Neutrophil (primary cell): ENCODE results near the gene CAMK1D.

ENCODE experiments used
- H3K27ac ChIP-seq: fragments of 200-600 bp; sonication (generic); 2 replicates; pipeline ENCODE4 v1.5.1; 2016; ENCODE audit warnings: mild to moderate bottlenecking, moderate library complexity
- H3K27me3 ChIP-seq: fragments of 200-600 bp; sonication (generic); 2 replicates; pipeline ENCODE4 v1.6.0; 2016; ENCODE audit warnings: mild to moderate bottlenecking
- H3K36me3 ChIP-seq: fragments of 200-600 bp; sonication (generic); 2 replicates; pipeline ENCODE4 v1.5.1; 2017
- H3K4me1 ChIP-seq, 2 experiments: fragments of 200-600 bp in 1 of 2; sonication (generic) in 1 of 2; 1 replicate in 1 of 2; 2 replicates in 1 of 2; pipeline versions ENCODE4 v1.5.1 to v1.6.1; 2013 to 2016; ENCODE audit warnings: low read depth in 1 of 2, low read length in 1 of 2, mild to moderate bottlenecking in 1 of 2, moderate library complexity in 1 of 2; ENCODE audit not compliant: control insufficient read depth in 1 of 2, insufficient read depth in 1 of 2
- H3K4me3 ChIP-seq, 2 experiments: fragments of 200-600 bp in 1 of 2; sonication (generic) in 1 of 2; 1 replicate in 1 of 2; 2 replicates in 1 of 2; pipeline ENCODE4 v1.5.1; 2013 to 2016; ENCODE audit warnings: low read depth in 1 of 2, low read length in 1 of 2, mild to moderate bottlenecking in 1 of 2, moderate library complexity in 1 of 2
- H3K9me3 ChIP-seq: fragments of 200-600 bp; sonication (generic); 2 replicates; pipeline ENCODE4 v1.5.1; 2016
- CTCF ChIP-seq: fragments of 200-600 bp; sonication (generic); IDR thresholded peaks from 2 replicates; pipeline ENCODE4 v1.5.1; 2016; ENCODE audit warnings: antibody characterized with exemption

Gene CAMK1D

GRCh38 chr10:12369982-12370381 is 20.6 kb downstream of the CAMK1D start:
- Histone ChIP-seq H3K27ac (no peak overlapping the region), H3K27me3 (no peaks in the 10 kb centered on the region), H3K4me3 (no peak overlapping the region), H3K9me3 (no peaks in the 10 kb centered on the region), H3K36me3 (no peaks in the 10 kb centered on the region), H3K4me1 (peaks cover 17 to 21% of the 10 kb centered on the region in 2 experiments)
- TF ChIP-seq CTCF = no peak

DNA sequence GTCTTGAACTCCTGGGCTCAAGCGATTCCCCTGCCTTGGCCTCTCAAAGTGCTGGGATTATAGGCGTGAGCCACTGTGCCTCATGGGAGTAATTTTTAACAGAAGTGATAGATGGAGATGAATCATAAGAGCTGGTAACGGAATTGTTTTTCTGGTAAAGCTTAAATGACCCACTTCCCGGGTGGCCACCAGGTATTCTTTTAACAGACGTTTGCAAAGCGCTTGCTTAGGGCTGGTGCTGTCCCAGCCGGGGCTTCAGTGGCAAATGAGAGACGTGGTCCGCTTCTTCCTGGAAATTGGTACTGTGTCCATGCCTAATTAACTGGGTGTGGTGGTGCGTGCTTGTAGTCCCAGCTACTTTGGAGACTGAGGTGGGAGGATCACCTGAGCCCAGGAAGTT is 23.5 kb downstream of the CAMK1D start:
- no peaks in the 10 kb centered on the region for H3K27me3 ChIP-seq
- no peak overlapping the region for H3K4me3 ChIP-seq
- peaks cover 24 to 30% of the 10 kb centered on the region in 2 experiments for H3K4me1 ChIP-seq
- TF ChIP-seq CTCF = no peak
- H3K27ac ChIP-seq = no peak overlapping the region
- H3K9me3 ChIP-seq = no peaks in the 10 kb centered on the region
- H3K36me3 ChIP-seq = no peaks in the 10 kb centered on the region

- H3K9me3 ChIP-seq = no peaks in the 10 kb centered on the region
- no peak for TF ChIP-seq CTCF
- H3K27me3 ChIP-seq = no peaks in the 10 kb centered on the region
- H3K27ac ChIP-seq = peak overlapping the region; percentile 35
- H3K4me3 ChIP-seq = no peak overlapping the region
- no peaks in the 10 kb centered on the region for H3K36me3 ChIP-seq
- H3K4me1 ChIP-seq = peaks cover 28 to 35% of the 10 kb centered on the region in 2 experiments
Observed at GRCh38 chr10:12375076-12375504, 25.7 kb downstream of the CAMK1D start.

DNA sequence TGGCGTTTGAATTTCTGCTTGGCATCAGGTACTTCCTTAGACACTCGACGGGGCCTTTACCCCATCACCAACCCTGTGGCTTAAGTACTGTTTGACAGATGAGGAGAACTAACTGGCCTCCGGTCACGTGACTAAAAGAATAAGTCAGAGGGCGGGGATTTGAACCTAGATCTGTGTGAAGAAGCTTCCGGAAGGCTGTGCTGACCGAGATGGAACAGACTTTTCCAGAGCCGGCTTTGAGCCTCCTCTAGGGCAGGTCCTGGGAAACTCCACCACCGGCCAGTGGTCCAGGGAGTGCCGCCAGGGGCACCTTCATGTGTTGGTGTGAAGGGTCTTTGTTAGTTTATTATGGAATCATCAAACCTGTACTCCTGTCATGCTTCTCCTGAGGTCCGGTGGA is 26.9 kb downstream of the CAMK1D start:
- H3K27ac ChIP-seq = no peak overlapping the region
- TF ChIP-seq CTCF = no peak
- H3K36me3 ChIP-seq = no peaks in the 10 kb centered on the region
- H3K4me1 ChIP-seq = peaks cover 28 to 35% of the 10 kb centered on the region in 2 experiments
- H3K9me3 ChIP-seq = no peaks in the 10 kb centered on the region
- H3K4me3 ChIP-seq = no peak overlapping the region
- no peaks in the 10 kb centered on the region for H3K27me3 ChIP-seq

DNA sequence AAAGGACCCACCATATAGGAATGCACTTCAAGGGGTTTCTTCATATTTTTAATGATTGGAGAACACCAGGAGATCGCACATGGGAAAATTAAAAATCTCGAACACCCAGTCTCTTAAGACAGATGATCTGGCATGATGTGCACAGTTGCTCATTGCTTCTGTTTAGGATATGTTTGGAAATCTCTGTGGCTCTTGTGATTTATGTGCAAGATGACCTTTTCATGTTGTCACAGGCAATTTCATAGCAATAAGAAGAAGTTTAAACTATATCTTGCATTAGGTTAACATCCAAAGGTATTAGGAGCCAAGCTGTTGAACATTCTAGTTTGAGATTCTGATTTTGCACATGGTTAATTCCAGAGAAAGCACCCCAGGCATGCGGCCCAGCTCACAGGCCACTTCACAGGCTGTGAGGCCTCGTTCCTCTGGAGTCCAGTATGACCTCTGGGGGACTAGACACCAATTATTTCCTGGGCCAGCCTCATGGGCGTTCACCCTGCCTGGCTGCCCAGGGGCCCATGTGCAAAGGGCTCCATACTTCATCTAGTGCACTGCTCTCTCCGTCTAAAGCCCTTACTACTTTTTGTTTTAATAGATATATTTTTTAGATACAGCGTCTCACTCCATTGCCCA is 28.4 kb downstream of the CAMK1D start:
- H3K9me3 ChIP-seq = no peaks in the 10 kb centered on the region
- peak overlapping the region; percentile 39 for H3K27ac ChIP-seq
- no peak overlapping the region for H3K4me3 ChIP-seq
- peaks cover 28 to 35% of the 10 kb centered on the region in 2 experiments for H3K4me1 ChIP-seq
- no peak for TF ChIP-seq CTCF
- no peaks in the 10 kb centered on the region for H3K27me3 ChIP-seq
- no peaks in the 10 kb centered on the region for H3K36me3 ChIP-seq
